ENCODE measurements around the gene TBC1D24. TPM values are rescaled to one million over a fixed set of nuclear protein-coding genes. Genes with fewer than 3 reads are reported as not detected.

TBC1D24 gene
- polyA plus RNA-seq, 1 of the 3 experiments (the other 2 are of a cell fraction), result 6.7 TPM

DNA sequence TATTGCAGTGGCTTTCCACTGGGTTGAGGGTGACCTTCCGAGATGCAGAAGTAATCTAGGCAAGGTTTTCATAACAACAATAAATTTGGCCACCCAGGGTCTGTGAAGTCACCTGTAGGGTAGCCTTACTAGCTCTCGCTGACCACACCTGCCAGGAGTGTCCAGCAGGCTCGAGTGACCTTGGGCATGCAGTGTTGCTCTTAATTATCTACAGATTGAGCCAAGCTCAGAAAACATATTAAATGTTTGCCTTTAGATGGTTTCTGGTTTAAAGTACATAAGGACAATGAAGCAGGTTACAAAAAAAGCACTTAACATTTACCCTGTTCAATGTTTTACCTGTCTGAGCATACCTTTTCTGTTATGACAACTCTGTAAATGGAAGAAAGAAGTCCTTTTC, 1.8 kb downstream of the TBC1D24 start:
- DNase-seq, result no peak
- H3K79me2 ChIP-seq (ENCODE audit: insufficient read depth), result peaks cover 18% of the 10 kb centered on the region
- H3K9ac ChIP-seq, result no peak overlapping the region
- ChIA-PET CTCF (interaction anchor here (4.1 kb wide), 1 partner anchor 25 kb away, joined by 20 read pairs; no protein-coding TSS in a partner anchor), POLR2A (interaction anchor here (1.2 kb wide), 1 partner anchor 10 kb away, joined by 3 read pairs; no protein-coding TSS in a partner anchor)
- H3F3A ChIP-seq (replicated peaks; ENCODE audit: insufficient read depth), result peaks cover 9% of the 10 kb centered on the region
- H2AFZ ChIP-seq (ENCODE audit: low read depth), result no peak overlapping the region
- H4K20me1 ChIP-seq (ENCODE audit: insufficient read depth), result no peaks in the 10 kb centered on the region
- no peaks in the 10 kb centered on the region for H3K9me3 ChIP-seq
- no peaks in the 10 kb centered on the region for H3K36me3 ChIP-seq (replicated peaks in 1 of 2; ENCODE audit: control insufficient read depth in 1 of 2, insufficient read depth in 2 of 2, low read length in 1 of 2)
- no peak for TF ChIP-seq POLR2AphosphoS5 (IDR thresholded peaks at IDR 0.05; ENCODE audit: low read depth, low read length)
- no peak for TF ChIP-seq ZBTB33 (IDR thresholded peaks at IDR 0.05; ENCODE audit: borderline replicate concordance, low read depth)
- no peak for TF ChIP-seq RXRA (IDR thresholded peaks at IDR 0.05; ENCODE audit: borderline replicate concordance, low read depth)
- no peak for TF ChIP-seq MXI1 (IDR thresholded peaks at IDR 0.05; ENCODE audit: low read depth, low read length)
- TF ChIP-seq SMC3 (IDR thresholded peaks at IDR 0.05; ENCODE audit: low read depth, low read length), result no peak
- no peak for TF ChIP-seq FOXM1 (IDR thresholded peaks at IDR 0.05; ENCODE audit: low read depth)
- TF ChIP-seq RFX5 (IDR thresholded peaks at IDR 0.05; ENCODE audit: low read length), result no peak
- 97% methylated on average over 3 of the region's 3 CpGs for WGBS (ENCODE audit: low lambda C conversion rate)
- no peak overlapping the region for H3K4me2 ChIP-seq
- H3K9me2 ChIP-seq, result no peaks in the 10 kb centered on the region
- H3K27ac ChIP-seq (ENCODE audit: low read depth in 2 of 2, low read length in 1 of 2), result no peak overlapping the region
- no peak overlapping the region for H3K4me3 ChIP-seq (ENCODE audit: low read depth in 2 of 2, low read length in 1 of 2)
- no peaks in the 10 kb centered on the region for H3K27me3 ChIP-seq (ENCODE audit: insufficient read depth)
- peaks cover 0 to 47% of the 10 kb centered on the region in 2 experiments; a peak in 3 of 4 replicates for H3K4me1 ChIP-seq (ENCODE audit: control insufficient read depth in 1 of 2, insufficient read depth in 2 of 2, low read depth in 1 of 2, low read length in 1 of 2)

GRCh38 chr16:2477327-2477726, 2.4 kb downstream of the TBC1D24 start:
- H2AFZ ChIP-seq (ENCODE audit: low read depth), result no peak overlapping the region
- ChIA-PET CTCF (interaction anchor here (0.8 to 4.1 kb wide), 4 partner anchors 9 to 38 kb away, joined by 3 to 20 read pairs (median 6); no protein-coding TSS in a partner anchor), POLR2A (interaction anchor here (1.2 kb wide), 2 partner anchors 10 to 37 kb away, joined by 3 read pairs; no protein-coding TSS in a partner anchor)
- 93% methylated on average over 3 of the region's 3 CpGs for WGBS (ENCODE audit: low lambda C conversion rate)
- H3K27ac ChIP-seq (ENCODE audit: low read depth in 2 of 2, low read length in 1 of 2), result no peak overlapping the region
- no peak for DNase-seq
- H3K4me2 ChIP-seq, result no peak overlapping the region
- H4K20me1 ChIP-seq (ENCODE audit: insufficient read depth), result no peaks in the 10 kb centered on the region
- H3K4me1 ChIP-seq (ENCODE audit: control insufficient read depth in 1 of 2, insufficient read depth in 2 of 2, low read depth in 1 of 2, low read length in 1 of 2), result peaks cover 1 to 47% of the 10 kb centered on the region in 2 experiments
- no peaks in the 10 kb centered on the region for H3K9me2 ChIP-seq
- no peaks in the 10 kb centered on the region for H3K36me3 ChIP-seq (replicated peaks in 1 of 2; ENCODE audit: control insufficient read depth in 1 of 2, insufficient read depth in 2 of 2, low read length in 1 of 2)
- TF ChIP-seq TEAD4 (IDR thresholded peaks at IDR 0.05; ENCODE audit: borderline replicate concordance, insufficient read depth) (no peak), RCOR1 (IDR thresholded peaks at IDR 0.05; ENCODE audit: low read length) (no peak), YY1 (IDR thresholded peaks at IDR 0.05; ENCODE audit: low read depth) (no peak), TAF1 (IDR thresholded peaks at IDR 0.05; ENCODE audit: borderline replicate concordance, low read depth, low read length) (no peak), FOXJ3 (CRISPR knock-in tag; IDR thresholded peaks at IDR 0.05) (no peak), SMC3 (IDR thresholded peaks at IDR 0.05; ENCODE audit: low read depth, low read length) (no peak), RAD21 (IDR thresholded peaks at IDR 0.05; ENCODE audit: low read length) (no peak), NFIC (IDR thresholded peaks at IDR 0.05; ENCODE audit: borderline replicate concordance) (no peak), GATA2 (CRISPR knock-in tag; IDR thresholded peaks at IDR 0.05) (no peak), FOXM1 (IDR thresholded peaks at IDR 0.05; ENCODE audit: low read depth) (no peak), SIN3A (IDR thresholded peaks at IDR 0.05; ENCODE audit: borderline replicate concordance, low read depth, low read length) (no peak)
- TF ChIP-seq, protein P1, sequence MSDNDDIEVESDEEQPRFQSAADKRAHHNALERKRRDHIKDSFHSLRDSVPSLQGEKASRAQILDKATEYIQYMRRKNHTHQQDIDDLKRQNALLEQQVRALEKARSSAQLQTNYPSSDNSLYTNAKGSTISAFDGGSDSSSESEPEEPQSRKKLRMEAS (IDR thresholded peaks at IDR 0.05; ENCODE audit: low read depth), result no peak
- TF ChIP-seq, protein P2, sequence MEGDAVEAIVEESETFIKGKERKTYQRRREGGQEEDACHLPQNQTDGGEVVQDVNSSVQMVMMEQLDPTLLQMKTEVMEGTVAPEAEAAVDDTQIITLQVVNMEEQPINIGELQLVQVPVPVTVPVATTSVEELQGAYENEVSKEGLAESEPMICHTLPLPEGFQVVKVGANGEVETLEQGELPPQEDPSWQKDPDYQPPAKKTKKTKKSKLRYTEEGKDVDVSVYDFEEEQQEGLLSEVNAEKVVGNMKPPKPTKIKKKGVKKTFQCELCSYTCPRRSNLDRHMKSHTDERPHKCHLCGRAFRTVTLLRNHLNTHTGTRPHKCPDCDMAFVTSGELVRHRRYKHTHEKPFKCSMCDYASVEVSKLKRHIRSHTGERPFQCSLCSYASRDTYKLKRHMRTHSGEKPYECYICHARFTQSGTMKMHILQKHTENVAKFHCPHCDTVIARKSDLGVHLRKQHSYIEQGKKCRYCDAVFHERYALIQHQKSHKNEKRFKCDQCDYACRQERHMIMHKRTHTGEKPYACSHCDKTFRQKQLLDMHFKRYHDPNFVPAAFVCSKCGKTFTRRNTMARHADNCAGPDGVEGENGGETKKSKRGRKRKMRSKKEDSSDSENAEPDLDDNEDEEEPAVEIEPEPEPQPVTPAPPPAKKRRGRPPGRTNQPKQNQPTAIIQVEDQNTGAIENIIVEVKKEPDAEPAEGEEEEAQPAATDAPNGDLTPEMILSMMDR (IDR thresholded peaks at IDR 0.05), result no peak
- peaks cover 9% of the 10 kb centered on the region for H3F3A ChIP-seq (replicated peaks; ENCODE audit: insufficient read depth)
- no peaks in the 10 kb centered on the region for H3K9me3 ChIP-seq
- peaks cover 18% of the 10 kb centered on the region for H3K79me2 ChIP-seq (ENCODE audit: insufficient read depth)
- H3K27me3 ChIP-seq (ENCODE audit: insufficient read depth), result no peaks in the 10 kb centered on the region
- H3K9ac ChIP-seq, result no peak overlapping the region
- H3K4me3 ChIP-seq (ENCODE audit: low read depth in 2 of 2, low read length in 1 of 2), result no peak overlapping the region
